Astrocyte of the cerebellum (primary cell): ENCODE measurements around the gene TRPC1.
A peak's percentile ranks its signal among the peaks of the same experiment; 100 is the strongest.

Experiments used
- DNase-seq: peaks from one replicate; pipeline ENCODE4 v3.0.0-alpha.2; 2011; ENCODE audit warnings: low read depth
- H3K4me3 ChIP-seq: 2 replicates; pipeline ENCODE4 v1.5.1; 2011; ENCODE audit warnings: mild to moderate bottlenecking, low read depth, low read length, moderate library complexity
- CTCF ChIP-seq: IDR thresholded peaks from 2 replicates; pipeline ENCODE4 v1.5.1; 2012; ENCODE audit warnings: low read length, low read depth, moderate library complexity, mild to moderate bottlenecking; ENCODE audit errors: missing control alignments
- in situ Hi-C: cut with HindIII; loops from 2 replicates; pipeline ENCODE4 v1.10.0; 2017; ENCODE audit warnings: low sequenced_read_pairs

The TRPC1 gene

GRCh38 chr3:142795332-142795731 is 71.5 kb downstream of the TRPC1 start:
- no peak for TF ChIP-seq CTCF
- in situ Hi-C loops: no loop called here
- no peak overlapping the region for H3K4me3 ChIP-seq
- DNase-seq: no peak

GRCh38 chr3:142796823-142797222 is 73.0 kb downstream of the TRPC1 start:
- no peak for TF ChIP-seq CTCF
- DNase-seq: no peak
- H3K4me3 ChIP-seq: no peak overlapping the region
- in situ Hi-C loops: no loop called here

GRCh38 chr3:142801746-142802145 is 77.9 kb downstream of the TRPC1 start:
- in situ Hi-C loops: loop anchor here (5.0 kb wide), 1 partner anchor 79 kb away; the partner anchor contains the start of gene TRPC1

GRCh38 chr3:142802891-142803290 is 79.1 kb downstream of the TRPC1 start:
- in situ Hi-C loops: loop anchor here (5.0 kb wide), 1 partner anchor 81 kb away; the partner anchor contains the start of gene TRPC1
- TF ChIP-seq CTCF: no peak
- no peak overlapping the region for H3K4me3 ChIP-seq
- no peak for DNase-seq

More at GRCh38 chr3:142801746-142802145, 77.9 kb downstream of the TRPC1 start:
- no peak for TF ChIP-seq CTCF
- H3K4me3 ChIP-seq: no peak overlapping the region
- DNase-seq: no peak

- peak; percentile 27 for DNase-seq
- no peak for TF ChIP-seq CTCF
- no peak overlapping the region for H3K4me3 ChIP-seq
- in situ Hi-C loops: no loop called here
These were observed 84.5 kb downstream of the TRPC1 start for GRCh38 chr3:142808103-142808917.

- no peak for DNase-seq
- TF ChIP-seq CTCF: no peak
- in situ Hi-C loops: no loop called here
- no peak overlapping the region for H3K4me3 ChIP-seq
These were observed 85.4 kb downstream of the TRPC1 start for GRCh38 chr3:142809259-142809658.
